ENCODE measurements around the gene SRRM2.

SRRM2 gene

GRCh38 chr16:2803545-2804195 is 51.2 kb downstream of the SRRM2 start:
- DNase-seq = no peak

- DNase-seq = no peak
These were observed 52.3 kb downstream of the SRRM2 start for GRCh38 chr16:2804728-2805127.

- no peak for DNase-seq
These were observed 53.8 kb downstream of the SRRM2 start for GRCh38 chr16:2806286-2806685.

GRCh38 chr16:2808181-2808580 is 55.7 kb downstream of the SRRM2 start:
- no peak for DNase-seq

- DNase-seq = no peak
These were observed 56.8 kb downstream of the SRRM2 start for GRCh38 chr16:2809149-2809760.

- DNase-seq = no peak
These were observed 58.2 kb downstream of the SRRM2 start for GRCh38 chr16:2810651-2811050.

GRCh38 chr16:2811703-2812471 is 59.4 kb downstream of the SRRM2 start:
- DNase-seq = no peak

GRCh38 chr16:2813771-2814221 is 61.4 kb downstream of the SRRM2 start:
- DNase-seq = no peak

- no peak for DNase-seq
These were observed 62.3 kb downstream of the SRRM2 start for GRCh38 chr16:2814551-2815298.

- DNase-seq = no peak
These were observed 62.9 kb downstream of the SRRM2 start for GRCh38 chr16:2815299-2815771.

GRCh38 chr16:2816751-2817339 is 64.4 kb downstream of the SRRM2 start, which contains the start of gene PRSS21:
Gene PRSS21, plus strand, starts transcription at chr16:2817237. Its CDS starts 32 bp downstream, at chr16:2817269.
- no peak for DNase-seq

GRCh38 chr16:2817340-2818271 is 65.2 kb downstream of the SRRM2 start:
- DNase-seq = no peak

GRCh38 chr16:2818272-2818876 is 65.9 kb downstream of the SRRM2 start:
- no peak for DNase-seq

- no peak for DNase-seq
These were observed 66.9 kb downstream of the SRRM2 start for GRCh38 chr16:2819179-2819938.

GRCh38 chr16:2819939-2820835 is 67.7 kb downstream of the SRRM2 start:
- no peak for DNase-seq

Measured in NCI-H187 treated with DMSO at 0.1 percent for 48 hours (cell line).